Mononuclear cell (primary cell): ENCODE results near the gene SLC35B4. TPM values are rescaled to one million over a fixed set of nuclear protein-coding genes. Genes with fewer than 3 reads are reported as not detected.
"Not testable (repeated sequence)": the region's sequence is repeated elsewhere in the genome, so short reads cannot be mapped to it uniquely, and the experiment has no call there.

Source experiments
- H3K27me3 ChIP-seq: 2 replicates; pipeline ENCODE4 v1.6.0; 2011; ENCODE audit warnings: low read length, control low read depth; ENCODE audit not compliant: insufficient read depth
- H3K4me1 ChIP-seq: 2 replicates; pipeline ENCODE4 v1.5.1; 2011; ENCODE audit warnings: mild to moderate bottlenecking, low read length, control low read depth; ENCODE audit not compliant: insufficient read depth
- H3K4me3 ChIP-seq: 2 replicates; pipeline ENCODE4 v1.5.1; 2011; ENCODE audit warnings: mild to moderate bottlenecking, low read length, moderate library complexity
- H3K9me3 ChIP-seq: 2 replicates; pipeline ENCODE4 v1.5.1; 2011; ENCODE audit warnings: low read depth, mild to moderate bottlenecking, control low read depth, low read length
- total RNA-seq: library from RNA; depleted of rRNA; stranded (reverse); fragments of >200 nt; gene quantifications from one replicate; pipeline ENCODE4 v1.2.3, GENCODE V29; 2012

SLC35B4 gene
- total RNA-seq, 1 donor = 6.8 TPM

DNA sequence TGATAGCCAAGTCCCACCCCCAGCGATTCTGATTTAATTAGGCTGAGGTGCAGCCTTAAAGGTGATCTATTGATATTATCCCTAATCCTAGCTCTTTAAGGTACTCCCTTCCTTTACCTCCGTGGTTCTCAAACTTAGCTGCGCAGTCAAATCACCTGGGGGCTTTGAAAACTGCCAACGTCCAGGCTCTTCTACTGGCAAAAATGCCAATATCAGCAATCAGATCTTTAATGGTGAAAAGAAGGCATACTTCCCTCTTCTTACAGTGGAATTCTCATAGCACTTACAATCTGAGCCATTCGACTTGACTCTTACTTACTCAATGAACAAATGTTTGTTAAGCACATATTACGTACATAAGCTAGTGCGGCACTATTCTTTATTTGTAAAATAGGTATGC, 704 bp upstream of the SLC35B4 start:
- H3K4me1 ChIP-seq = peaks cover 14% of the 10 kb centered on the region
- peaks cover 13% of the 10 kb centered on the region for H3K27me3 ChIP-seq
- H3K9me3 ChIP-seq = no peaks in the 10 kb centered on the region
- peak overlapping the region; percentile 80 for H3K4me3 ChIP-seq

DNA sequence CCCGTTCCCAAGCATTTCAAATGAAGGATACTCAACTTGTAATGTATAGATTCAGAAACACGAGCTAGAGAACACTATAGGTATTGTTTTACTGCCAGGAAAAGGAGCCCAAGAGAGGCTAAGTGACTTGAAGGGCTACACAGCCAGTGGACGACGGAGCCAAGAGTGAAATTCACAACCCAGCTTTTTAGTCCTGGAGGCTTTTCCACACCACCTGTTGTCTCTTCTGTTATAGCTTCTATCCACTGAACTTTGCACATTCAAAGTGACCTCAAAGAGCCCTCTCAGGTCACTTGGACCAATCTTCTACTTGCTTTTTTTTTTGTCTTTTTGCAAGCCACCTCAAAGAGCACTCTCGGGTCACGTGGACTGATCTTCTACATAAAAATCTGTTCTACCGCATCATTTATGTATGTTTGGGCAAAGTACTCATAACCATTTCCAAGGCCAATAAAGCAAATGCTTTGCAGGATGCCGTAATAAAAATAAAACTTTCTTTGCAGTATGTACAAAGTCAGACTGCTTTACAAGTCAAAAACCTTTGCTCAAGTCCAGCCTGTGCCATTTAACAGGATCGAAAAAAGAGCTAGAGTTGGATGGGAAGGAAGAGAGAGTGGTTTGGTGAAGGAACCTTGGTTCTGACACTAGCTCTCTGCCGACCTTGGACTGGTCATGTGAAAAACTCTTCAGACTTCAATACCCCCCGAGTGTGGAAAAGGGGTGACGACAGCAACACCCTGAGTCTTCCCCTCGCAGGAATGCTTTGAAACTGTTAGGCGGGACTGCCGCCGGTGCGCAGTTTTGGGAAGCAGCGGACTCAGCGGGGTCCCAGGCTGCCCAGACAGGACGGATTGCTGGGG, 821 bp downstream of the SLC35B4 start:
- Histone ChIP-seq H3K4me1 (peaks cover 14% of the 10 kb centered on the region), H3K4me3 (peak overlapping the region; percentile 80), H3K9me3 (no peaks in the 10 kb centered on the region), H3K27me3 (no peaks in the 10 kb centered on the region)

DNA sequence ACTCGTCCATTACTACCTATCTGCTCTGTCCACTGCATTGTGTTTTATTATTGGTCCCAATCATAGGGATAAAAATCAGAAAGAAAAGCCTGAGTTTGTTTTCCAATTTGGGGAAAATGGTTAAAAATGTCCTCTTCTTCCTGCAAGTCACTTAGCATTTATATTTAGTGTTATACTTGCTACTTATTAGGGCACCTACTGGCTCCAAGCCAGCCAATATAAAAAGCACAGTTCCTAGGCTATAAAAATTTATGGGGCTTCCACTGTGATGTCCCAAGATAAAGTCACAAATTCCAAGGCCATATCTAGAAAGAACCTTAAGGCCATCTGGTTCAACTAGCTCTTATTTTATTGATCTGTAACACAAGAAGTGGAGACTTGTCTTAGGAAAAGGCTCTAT, 3.2 kb downstream of the SLC35B4 start:
- no peaks in the 10 kb centered on the region for H3K9me3 ChIP-seq

DNA sequence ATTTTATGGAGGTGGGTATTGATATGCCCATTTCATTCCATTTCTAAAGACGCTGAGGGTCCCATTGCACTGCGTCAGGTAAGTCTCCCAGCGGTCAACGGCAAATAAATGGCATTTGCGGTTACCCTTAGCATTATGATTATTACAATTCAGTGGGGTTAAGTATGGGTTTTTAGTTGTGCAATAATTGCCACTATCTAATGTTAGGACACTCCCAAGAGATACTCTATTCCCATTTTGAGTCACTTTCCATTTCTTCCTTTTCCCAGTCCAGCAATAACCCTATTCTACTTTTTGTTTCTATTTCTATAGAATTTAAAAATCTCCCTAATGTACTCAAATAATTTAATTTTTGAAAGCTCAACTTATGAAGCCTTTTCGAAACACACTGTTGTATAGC, 4.0 kb downstream of the SLC35B4 start:
- Histone ChIP-seq H3K27me3 (no peaks in the 10 kb centered on the region), H3K4me1 (peaks cover 22% of the 10 kb centered on the region), H3K4me3 (no peak overlapping the region), H3K9me3 (no peaks in the 10 kb centered on the region)

More for the DNA sequence above, 3.2 kb downstream of the SLC35B4 start:
- no peaks in the 10 kb centered on the region for H3K27me3 ChIP-seq
- peaks cover 22% of the 10 kb centered on the region for H3K4me1 ChIP-seq
- H3K4me3 ChIP-seq = no peak overlapping the region

DNA sequence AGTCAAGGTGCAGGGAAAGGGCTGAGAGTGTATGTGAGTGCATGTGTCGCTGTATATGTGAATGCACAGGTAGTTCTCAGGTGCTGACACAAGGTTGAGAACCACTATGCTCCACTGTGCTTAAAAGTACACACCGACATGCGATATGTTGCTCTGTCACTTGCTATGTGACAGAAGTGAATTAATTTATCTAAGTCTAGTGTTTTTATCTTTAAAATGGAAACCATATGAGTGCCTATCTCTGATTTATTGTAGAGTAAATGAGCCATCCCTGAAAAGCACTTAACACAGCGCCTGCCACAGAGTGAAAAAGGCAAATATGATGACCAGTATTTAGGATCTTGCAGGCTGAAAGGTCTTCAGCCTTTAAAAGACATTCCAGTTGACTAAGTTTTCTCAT, 4.9 kb downstream of the SLC35B4 start:
- Histone ChIP-seq H3K27me3 (no peaks in the 10 kb centered on the region), H3K9me3 (no peaks in the 10 kb centered on the region), H3K4me1 (peaks cover 18% of the 10 kb centered on the region), H3K4me3 (no peak overlapping the region)

DNA sequence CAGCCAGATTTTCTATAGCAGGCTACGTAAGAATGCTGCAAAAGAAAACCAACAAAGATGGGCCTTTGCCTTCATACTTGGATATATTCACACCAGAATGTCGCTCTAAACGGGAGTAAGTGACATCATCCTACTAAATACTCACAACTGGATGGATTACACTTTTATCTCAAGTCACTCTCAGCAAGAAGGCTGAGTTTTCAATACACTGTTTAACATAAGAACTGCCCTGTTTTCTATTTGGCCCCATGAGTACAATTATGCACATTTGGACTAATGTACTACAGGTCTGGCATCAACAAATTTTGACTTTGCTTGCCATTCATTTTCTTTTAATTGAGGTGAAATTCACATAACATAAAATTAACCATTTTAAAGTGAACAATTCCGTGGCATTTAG, 8.2 kb downstream of the SLC35B4 start:
- peaks cover 7% of the 10 kb centered on the region for H3K4me1 ChIP-seq
- no peaks in the 10 kb centered on the region for H3K9me3 ChIP-seq
- no peaks in the 10 kb centered on the region for H3K27me3 ChIP-seq
- no peak overlapping the region for H3K4me3 ChIP-seq

DNA sequence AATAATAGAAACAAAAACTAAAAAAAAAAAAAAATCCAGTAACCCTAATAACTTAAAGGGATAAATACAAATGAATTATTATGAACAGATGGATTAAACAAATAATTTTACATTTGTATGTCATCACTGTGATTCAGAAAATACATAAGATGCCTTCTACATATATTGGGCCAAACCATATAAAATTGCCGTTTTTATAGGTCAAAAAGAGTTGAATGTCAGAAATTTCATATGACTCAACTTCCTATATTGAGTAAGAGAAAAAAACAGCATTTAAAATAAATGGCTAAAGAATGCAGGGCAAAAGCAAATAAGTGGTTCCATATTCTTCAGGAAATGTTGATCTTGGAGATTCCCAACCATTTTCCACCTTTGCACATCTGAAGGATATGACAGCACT, 9.4 kb downstream of the SLC35B4 start:
- Histone ChIP-seq H3K9me3 (no peaks in the 10 kb centered on the region), H3K4me3 (no peak overlapping the region), H3K27me3 (no peaks in the 10 kb centered on the region), H3K4me1 (peaks cover 7% of the 10 kb centered on the region)

DNA sequence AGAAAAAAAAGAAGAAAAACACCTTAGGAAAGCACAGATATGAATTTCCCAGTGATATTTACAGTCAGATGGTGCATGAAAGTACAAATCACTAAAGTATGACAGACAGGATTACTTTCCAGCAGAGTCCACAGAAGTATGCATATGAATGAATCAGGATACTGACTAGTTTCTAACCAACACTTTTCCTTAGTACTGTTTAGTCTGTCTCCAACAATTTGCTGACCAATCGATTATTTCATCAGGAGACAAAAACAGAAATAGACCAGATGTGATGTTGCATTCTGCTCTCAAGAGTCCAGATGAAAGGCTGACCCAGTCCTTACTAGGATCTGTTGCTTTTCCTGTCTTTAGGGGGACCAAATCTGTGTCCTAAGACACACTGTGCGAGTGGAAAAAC, 14.6 kb downstream of the SLC35B4 start:
- H3K4me3 ChIP-seq = no peak overlapping the region
- no peaks in the 10 kb centered on the region for H3K4me1 ChIP-seq
- H3K27me3 ChIP-seq = no peaks in the 10 kb centered on the region
- H3K9me3 ChIP-seq = no peaks in the 10 kb centered on the region

DNA sequence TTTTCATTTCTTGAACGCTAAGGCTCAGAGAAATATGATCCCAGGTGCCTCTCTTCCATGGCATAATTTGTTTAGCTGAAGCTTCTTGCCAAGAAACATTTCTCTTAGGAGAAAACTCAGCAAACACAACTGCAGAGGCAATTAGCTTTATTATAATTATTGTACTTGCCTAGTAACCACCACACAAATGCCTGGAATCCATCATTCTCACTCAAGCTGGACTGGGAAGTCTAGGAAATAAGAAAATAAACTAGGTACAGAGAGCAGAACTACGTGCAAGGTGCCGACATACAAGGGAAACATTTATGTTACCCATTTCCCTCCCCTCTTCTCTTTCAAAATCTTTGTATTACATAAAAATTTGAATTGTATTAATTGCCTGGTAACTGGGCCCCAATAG, 15.1 kb downstream of the SLC35B4 start:
- H3K27me3 ChIP-seq = no peaks in the 10 kb centered on the region

DNA sequence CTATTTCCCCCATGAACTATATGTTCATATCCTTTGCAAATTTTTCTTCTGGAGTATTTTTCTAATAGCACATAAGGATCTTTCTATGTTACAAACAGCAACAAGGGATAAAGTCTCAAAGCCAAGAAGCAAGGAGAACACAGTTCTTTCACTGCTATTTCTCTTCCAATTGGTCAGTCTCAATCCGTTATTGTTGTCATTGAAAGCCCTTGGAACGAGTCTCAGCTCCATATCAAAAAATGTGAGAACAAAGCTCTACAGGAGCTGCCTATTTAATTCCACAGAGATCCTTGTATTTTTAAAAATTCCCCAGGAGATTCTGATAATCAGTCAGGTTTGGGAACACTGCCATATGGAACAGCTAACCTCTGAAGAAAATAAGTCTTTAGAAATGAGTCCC, 15.7 kb downstream of the SLC35B4 start:
- H3K9me3 ChIP-seq = no peaks in the 10 kb centered on the region
- H3K27me3 ChIP-seq = no peaks in the 10 kb centered on the region
- H3K4me3 ChIP-seq = no peak overlapping the region
- H3K4me1 ChIP-seq = no peaks in the 10 kb centered on the region

More for the DNA sequence above, 15.1 kb downstream of the SLC35B4 start:
- H3K9me3 ChIP-seq = no peaks in the 10 kb centered on the region
- H3K4me3 ChIP-seq = no peak overlapping the region
- no peaks in the 10 kb centered on the region for H3K4me1 ChIP-seq

DNA sequence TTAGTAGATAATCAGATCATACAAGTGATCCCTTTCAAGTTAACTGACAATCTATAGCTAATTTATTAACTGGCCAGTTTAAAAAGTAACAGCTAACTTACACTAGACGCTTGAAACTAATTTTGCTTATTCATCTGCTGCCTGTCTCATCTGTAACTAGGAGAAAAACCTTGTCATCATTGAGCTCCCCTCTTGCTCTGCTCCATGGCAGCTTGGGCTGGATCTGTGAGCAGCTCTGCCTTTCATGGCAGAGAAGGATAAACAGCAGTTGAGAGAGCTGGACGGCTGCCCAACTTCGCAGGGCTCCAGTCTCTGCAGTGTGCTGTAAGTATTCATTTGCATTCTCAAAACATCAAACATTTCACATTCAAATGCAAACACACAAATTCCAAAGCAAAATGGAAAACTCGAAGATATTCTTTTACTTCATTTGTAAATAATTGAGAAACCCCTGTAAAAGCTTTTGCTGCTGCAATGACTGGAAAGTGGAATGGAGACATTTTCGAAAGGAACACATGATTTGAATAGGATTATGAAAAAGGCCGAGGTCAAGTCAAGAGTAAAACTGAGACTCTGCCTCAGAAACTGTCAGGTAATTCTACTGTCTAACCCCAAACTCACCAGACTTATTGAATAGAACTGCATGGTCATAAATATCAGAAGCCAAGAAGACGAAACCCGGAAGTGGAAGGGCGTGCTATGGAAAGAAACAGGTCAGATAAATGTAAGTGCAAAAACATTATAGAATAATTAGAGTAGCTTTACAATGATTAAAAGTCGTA, 17.6 kb downstream of the SLC35B4 start:
- no peaks in the 10 kb centered on the region for H3K9me3 ChIP-seq
- H3K4me3 ChIP-seq = no peak overlapping the region
- H3K4me1 ChIP-seq = peaks cover under 1% of the 10 kb centered on the region
- no peaks in the 10 kb centered on the region for H3K27me3 ChIP-seq

DNA sequence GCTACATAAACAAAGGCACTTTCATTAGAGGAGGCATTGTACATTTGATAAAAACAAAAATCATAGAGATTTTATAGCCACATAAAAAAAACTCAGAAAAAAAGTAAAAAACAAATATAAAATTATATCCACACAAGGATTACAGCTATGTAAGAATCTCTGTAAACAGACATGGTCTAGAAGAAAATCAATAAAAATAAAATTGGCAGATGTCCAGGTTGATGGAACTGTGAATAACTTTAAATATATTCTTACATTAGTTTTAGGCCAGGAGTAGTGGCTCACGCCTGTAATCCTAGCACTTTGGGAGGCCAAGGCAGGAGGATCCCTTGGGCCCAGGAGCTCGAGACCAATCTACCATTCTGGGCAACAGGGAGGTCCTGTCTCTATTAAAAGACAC, 19.2 kb downstream of the SLC35B4 start:
- H3K4me1 ChIP-seq = peaks cover 17% of the 10 kb centered on the region

DNA sequence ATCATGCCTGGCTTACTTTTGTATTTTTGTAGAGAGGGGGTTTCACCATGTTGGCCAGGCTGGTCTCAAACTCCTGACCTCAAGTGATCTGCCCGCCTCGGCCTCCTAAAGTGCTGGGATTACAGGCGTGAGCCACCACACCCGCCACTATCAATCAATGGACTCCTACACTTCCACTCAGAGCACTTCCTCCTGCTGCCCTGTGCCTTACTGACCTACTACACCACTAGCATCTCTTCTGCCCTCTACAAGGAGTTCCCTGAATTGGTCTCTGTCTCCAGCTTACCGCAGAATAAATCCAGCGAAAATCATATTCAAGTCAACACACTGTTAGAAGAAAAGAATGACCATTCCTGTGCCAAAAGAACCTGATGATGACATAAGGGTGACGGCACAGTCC, 20.7 kb downstream of the SLC35B4 start:
- H3K4me3 ChIP-seq, H3K9me3 ChIP-seq, H3K27me3 ChIP-seq: not testable (repeated sequence)
- H3K4me1 ChIP-seq = peaks cover 17% of the 10 kb centered on the region

More for the DNA sequence above, 19.2 kb downstream of the SLC35B4 start:
- no peak overlapping the region for H3K4me3 ChIP-seq
- no peaks in the 10 kb centered on the region for H3K27me3 ChIP-seq
- no peaks in the 10 kb centered on the region for H3K9me3 ChIP-seq

DNA sequence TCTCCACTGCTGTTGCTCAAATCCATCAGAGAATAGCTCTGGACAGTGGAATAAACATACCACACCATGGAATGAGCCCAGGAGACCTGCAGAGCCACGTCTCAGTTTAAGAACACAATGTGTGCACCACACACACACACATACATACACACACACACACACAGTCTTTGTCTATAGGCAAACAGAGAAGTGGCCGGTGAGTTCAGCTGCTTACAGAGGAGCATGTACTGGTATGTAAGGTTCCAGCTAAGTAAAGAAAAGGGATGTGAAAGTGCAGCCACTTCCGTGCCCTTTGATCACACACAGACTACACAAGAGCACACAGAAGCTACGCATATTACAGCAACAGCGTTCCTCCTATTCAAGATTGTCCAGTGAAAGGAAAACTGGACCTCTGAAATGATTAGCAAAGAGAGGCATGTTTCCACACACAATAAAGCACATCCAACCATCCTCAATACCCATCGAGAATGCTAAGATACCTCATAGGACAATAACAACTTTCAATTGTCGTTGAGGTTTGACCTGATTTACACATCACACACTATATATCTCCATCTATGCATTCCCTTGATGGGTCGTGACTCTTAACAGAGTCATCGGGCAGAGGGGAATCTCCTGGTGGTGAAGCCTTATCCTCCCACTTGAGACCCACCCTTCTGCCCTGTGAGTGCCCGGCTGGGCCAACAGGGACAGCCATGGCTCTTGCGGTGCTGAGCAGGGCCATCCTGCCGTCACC, 23.6 kb downstream of the SLC35B4 start:
- Histone ChIP-seq H3K4me3 (no peak overlapping the region), H3K4me1 (peaks cover 17% of the 10 kb centered on the region), H3K9me3 (no peaks in the 10 kb centered on the region)

DNA sequence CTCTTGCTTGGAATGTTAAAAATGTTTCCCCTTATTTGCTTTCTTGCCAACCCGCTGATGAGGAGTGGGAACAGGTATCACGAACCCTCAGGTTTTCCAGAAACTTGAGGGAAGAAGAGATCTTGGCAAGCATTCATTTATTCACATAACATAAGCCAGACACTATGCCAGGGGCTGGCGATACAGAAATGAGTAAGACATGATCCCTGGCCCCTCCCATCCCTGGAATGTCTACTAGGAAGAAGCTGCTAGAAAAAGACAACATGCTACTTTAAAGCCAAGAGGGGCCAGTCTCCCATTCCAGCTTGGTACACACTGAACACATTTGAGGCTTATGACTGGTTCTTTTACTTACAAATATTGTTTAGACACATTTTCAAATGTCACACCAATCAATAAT, 26.4 kb downstream of the SLC35B4 start:
- Histone ChIP-seq H3K4me3 (no peak overlapping the region), H3K9me3 (no peaks in the 10 kb centered on the region), H3K27me3 (no peaks in the 10 kb centered on the region), H3K4me1 (peaks cover 17% of the 10 kb centered on the region)

More for the DNA sequence above, 23.6 kb downstream of the SLC35B4 start:
- no peaks in the 10 kb centered on the region for H3K27me3 ChIP-seq
